Transverse colon (tissue), 4 donors: ENCODE data around the gene REX1BD.

Experiments used
- CTCF ChIP-seq, 5 experiments: fragments of 200-600 bp in 3 of 5; fragments of 450-650 bp in 2 of 5; sonication (generic) in 3 of 5; IDR thresholded peaks; 1 replicate in 2 of 5; 2 replicates in 3 of 5; pipeline ENCODE4 v1.5.1; 2016 to 2017; ENCODE audit warnings: antibody characterized with exemption in 5 of 5, inconsistent platforms in 3 of 5, mild to moderate bottlenecking in 2 of 5, moderate library complexity in 1 of 5
- EP300 ChIP-seq: sonication (generic); formaldehyde crosslinking; IDR thresholded peaks from one replicate; pipeline ENCODE4 v1.6.1; 2017; ENCODE audit warnings: antibody characterized with exemption, low read depth
- POLR2A ChIP-seq: fragments of 450-650 bp; IDR thresholded peaks from one replicate; pipeline ENCODE4 v1.6.1; 2016; ENCODE audit warnings: antibody characterized with exemption, mild to moderate bottlenecking, moderate library complexity
- POLR2AphosphoS5 ChIP-seq, 3 donors: sonication (generic); formaldehyde crosslinking; IDR thresholded peaks; one replicate each; pipeline ENCODE4 v1.6.1; 2016; ENCODE audit warnings: antibody characterized with exemption in 3 of 3

GRCh38 chr19:18605196-18605545, 16.6 kb downstream of the REX1BD start:
- no peak for TF ChIP-seq POLR2AphosphoS5 (IDR thresholded peaks at IDR 0.05)
- TF ChIP-seq CTCF (IDR thresholded peaks at IDR 0.05): no peak
- no peak for TF ChIP-seq POLR2A
- TF ChIP-seq EP300: no peak
